ENCODE data around the gene FOXP1. TPM values are rescaled to one million over a fixed set of nuclear protein-coding genes. Genes with fewer than 3 reads are reported as not detected.

Gene FOXP1
- total and polyA plus RNA-seq, 2 experiments from 2014 or later, result 121 to 132 TPM

- peaks cover 17% of the 10 kb centered on the region for H3K36me3 ChIP-seq
- no peaks in the 10 kb centered on the region for H3K27me3 ChIP-seq
- DNase-seq (ENCODE audit: low read depth in 1 of 2, low spot score in 1 of 2), result no peak
- peak overlapping the region; percentile 8 for H3K27ac ChIP-seq
- TF ChIP-seq CTCF (IDR thresholded peaks at IDR 0.05; ENCODE audit: low read depth, low read length), result no peak
- H3K4me3 ChIP-seq, result no peak overlapping the region
- H3K4me1 ChIP-seq (ENCODE audit: low read depth), result peaks cover 10% of the 10 kb centered on the region
- no peaks in the 10 kb centered on the region for H3K9me3 ChIP-seq (ENCODE audit: low read depth)
Measured at GRCh38 chr3:71001303-71001830, 582.2 kb downstream of the FOXP1 start.

GRCh38 chr3:71000483-71000882, 583.0 kb downstream of the FOXP1 start:
- DNase-seq (ENCODE audit: low read depth in 1 of 2, low spot score in 1 of 2), result no peak
- no peak overlapping the region for H3K27ac ChIP-seq
- no peaks in the 10 kb centered on the region for H3K9me3 ChIP-seq (ENCODE audit: low read depth)
- TF ChIP-seq CTCF (IDR thresholded peaks at IDR 0.05; ENCODE audit: low read depth, low read length), result no peak
- H3K4me1 ChIP-seq (ENCODE audit: low read depth), result peaks cover 10% of the 10 kb centered on the region
- H3K36me3 ChIP-seq, result peaks cover 17% of the 10 kb centered on the region
- no peaks in the 10 kb centered on the region for H3K27me3 ChIP-seq
- H3K4me3 ChIP-seq, result no peak overlapping the region

- no peaks in the 10 kb centered on the region for H3K27me3 ChIP-seq
- no peak overlapping the region for H3K27ac ChIP-seq
- DNase-seq (ENCODE audit: low read depth in 1 of 2, low spot score in 1 of 2), result peak in 1 of 2 donors; percentile 80
- H3K4me3 ChIP-seq, result no peak overlapping the region
- H3K36me3 ChIP-seq, result peaks cover 17% of the 10 kb centered on the region
- H3K4me1 ChIP-seq (ENCODE audit: low read depth), result peaks cover 10% of the 10 kb centered on the region
- TF ChIP-seq CTCF (IDR thresholded peaks at IDR 0.05; ENCODE audit: low read depth, low read length), result no peak
- no peaks in the 10 kb centered on the region for H3K9me3 ChIP-seq (ENCODE audit: low read depth)
Measured at GRCh38 chr3:70999730-71000129, 583.8 kb downstream of the FOXP1 start.

GRCh38 chr3:70996082-70996481, 587.4 kb downstream of the FOXP1 start:
- no peak for DNase-seq (ENCODE audit: low read depth in 1 of 2, low spot score in 1 of 2)
- Histone ChIP-seq H3K27me3 (no peaks in the 10 kb centered on the region), H3K9me3 (ENCODE audit: low read depth) (no peaks in the 10 kb centered on the region), H3K27ac (no peak overlapping the region), H3K36me3 (peaks cover 25% of the 10 kb centered on the region), H3K4me1 (ENCODE audit: low read depth) (peaks cover 10% of the 10 kb centered on the region), H3K4me3 (no peak overlapping the region)
- no peak for TF ChIP-seq CTCF (IDR thresholded peaks at IDR 0.05; ENCODE audit: low read depth, low read length)

GRCh38 chr3:70994644-70995043, 588.9 kb downstream of the FOXP1 start:
- H3K27me3 ChIP-seq, result no peaks in the 10 kb centered on the region
- H3K27ac ChIP-seq, result no peak overlapping the region
- peaks cover 3% of the 10 kb centered on the region for H3K4me1 ChIP-seq (ENCODE audit: low read depth)
- no peak overlapping the region for H3K4me3 ChIP-seq
- no peak for TF ChIP-seq CTCF (IDR thresholded peaks at IDR 0.05; ENCODE audit: low read depth, low read length)
- no peaks in the 10 kb centered on the region for H3K9me3 ChIP-seq (ENCODE audit: low read depth)
- peaks cover 18% of the 10 kb centered on the region for H3K36me3 ChIP-seq
- no peak for DNase-seq (ENCODE audit: low read depth in 1 of 2, low spot score in 1 of 2)

All from cardiac muscle cell (in vitro differentiated cells and primary cell).